Stimulated activated naive CD8-positive, alpha-beta T cell treated with anti-CD3 and anti-CD28 coated beads, Interleukin-15, Interleukin-2, amounts not matched to agents 100 U/mL and 50 U/mL, for 24 hours (primary cell): ENCODE data around the gene DCAF15.
A peak's percentile ranks its signal among the peaks of the same experiment; 100 is the strongest.

ENCODE experiments used
- ATAC-seq: fragments of 150-1000 bp; cut with Tn5 transposase; one replicate; pipeline ENCODE4 v1.10.0; 2021
- DNase-seq: peaks from one replicate; pipeline ENCODE4 v3.0.0; 2021

DCAF15 gene

GRCh38 chr19:13931391-13932148 is 20.7 kb upstream of the DCAF15 start:
- no peak for ATAC-seq
- no peak for DNase-seq

GRCh38 chr19:13932149-13932637 is 20.1 kb upstream of the DCAF15 start:
- ATAC-seq, result no peak
- no peak for DNase-seq

GRCh38 chr19:13932911-13933393 is 19.4 kb upstream of the DCAF15 start:
- ATAC-seq (no peak), DNase-seq (no peak)

- DNase-seq, result no peak
- no peak for ATAC-seq
Measured at GRCh38 chr19:13934785-13935109, 17.6 kb upstream of the DCAF15 start.

GRCh38 chr19:13935765-13936510 is 16.4 kb upstream of the DCAF15 start:
- DNase-seq (no peak), ATAC-seq (no peak)

- DNase-seq (no peak), ATAC-seq (no peak)
Measured at GRCh38 chr19:13937479-13938300, 14.6 kb upstream of the DCAF15 start.

- ATAC-seq, result no peak
- no peak for DNase-seq
Measured at GRCh38 chr19:13938301-13939064, 13.8 kb upstream of the DCAF15 start, which contains the start of gene PODNL1. Gene PODNL1, minus strand, starts transcription at chr19:13938417. Its CDS starts 236 bp downstream, at chr19:13938181.

GRCh38 chr19:13942023-13942684 is 10.2 kb upstream of the DCAF15 start:
- ATAC-seq (no peak), DNase-seq (no peak)

GRCh38 chr19:13946414-13946813 is 5.9 kb upstream of the DCAF15 start:
- DNase-seq (no peak), ATAC-seq (no peak)

GRCh38 chr19:13951043-13951442 is 1.3 kb upstream of the DCAF15 start:
- ATAC-seq (no peak), DNase-seq (no peak)

- ATAC-seq (peak; percentile 11), DNase-seq (no peak)
Measured at GRCh38 chr19:13951799-13952153, 533 bp upstream of the DCAF15 start.

GRCh38 chr19:13952931-13953531 is 722 bp downstream of the DCAF15 start:
- DNase-seq, result peak; percentile 15
- no peak for ATAC-seq

- ATAC-seq (no peak), DNase-seq (no peak)
Measured at GRCh38 chr19:13954185-13954584, 1.9 kb downstream of the DCAF15 start.

GRCh38 chr19:13955662-13956364 is 3.5 kb downstream of the DCAF15 start:
- no peak for DNase-seq

GRCh38 chr19:13956365-13956744 is 4.0 kb downstream of the DCAF15 start:
- no peak for DNase-seq
- no peak for ATAC-seq

More at GRCh38 chr19:13955662-13956364, 3.5 kb downstream of the DCAF15 start:
- ATAC-seq, result no peak

GRCh38 chr19:13957051-13957450 is 4.7 kb downstream of the DCAF15 start:
- ATAC-seq, result no peak
- DNase-seq, result no peak

GRCh38 chr19:13958043-13958442 is 5.7 kb downstream of the DCAF15 start:
- ATAC-seq, result no peak
- no peak for DNase-seq

GRCh38 chr19:13959141-13959961 is 7.0 kb downstream of the DCAF15 start:
- DNase-seq (no peak), ATAC-seq (no peak)
